SK-N-SH (cell line): ENCODE measurements around the gene ARHGEF4. TPM values are rescaled to one million over a fixed set of nuclear protein-coding genes. Genes with fewer than 3 reads are reported as not detected.

ENCODE experiments used
- CTCF ChIA-PET: fragments of 300-600, 350-600 bp; formaldehyde crosslinking; extraction: SDS; loops from one replicate; lab custom pipeline; 2021; lab: Yijun Ruan, JAX
- POLR2A ChIA-PET: fragments of 350-600 bp; sonication (Branson Sonifier 250); formaldehyde crosslinking; extraction: SDS; loops from one replicate; lab custom pipeline; 2020; ENCODE audit warnings: antibody characterized with exemption, inconsistent platforms; lab: Yijun Ruan, JAX
- DNase-seq: peaks from one replicate; pipeline ENCODE4 v3.0.0; 2012
- H2AFZ ChIP-seq: fragments of 200-600 bp; sonication (generic); 2 replicates; pipeline ENCODE4 v1.8.1; 2016; ENCODE audit warnings: antibody characterized with exemption, mild to moderate bottlenecking, low read depth
- H3F3A ChIP-seq: fragments of 200-600 bp; sonication (generic); replicated peaks from 2 replicates; pipeline ENCODE3; 2016; ENCODE audit warnings: antibody characterized with exemption, mild to moderate bottlenecking; ENCODE audit not compliant: insufficient read depth
- H3K27ac ChIP-seq, 2 experiments: fragments of 200-500 bp in 1 of 2; fragments of 200-600 bp in 1 of 2; sonication (Bioruptor generic) in 1 of 2; sonication (generic), shearing (Covaris generic) in 1 of 2; 2 replicates each; pipeline versions ENCODE4 v1.5.1 to v1.6.1; 2014 to 2016; ENCODE audit warnings: low read depth in 2 of 2, inconsistent platforms in 1 of 2, low read length in 1 of 2, mild to moderate bottlenecking in 1 of 2, mixed read lengths in 1 of 2
- H3K27me3 ChIP-seq: fragments of 200-600 bp; sonication (generic), shearing (Covaris generic); 2 replicates; pipeline ENCODE4 v1.6.1; 2016; ENCODE audit warnings: mixed run types; ENCODE audit not compliant: insufficient read depth
- H3K36me3 ChIP-seq, 2 experiments: fragments of 200-500 bp in 1 of 2; fragments of 200-600 bp in 1 of 2; sonication (Bioruptor generic) in 1 of 2; sonication (generic) in 1 of 2; replicated peaks in 1 of 2; 2 replicates each; pipeline versions ENCODE3 to v1.5.1; 2014 to 2016; ENCODE audit warnings: low read length in 1 of 2, mild to moderate bottlenecking in 1 of 2; ENCODE audit not compliant: insufficient read depth in 2 of 2, control insufficient read depth in 1 of 2
- H3K4me1 ChIP-seq, 2 experiments: fragments of 200-500 bp in 1 of 2; fragments of 200-600 bp in 1 of 2; sonication (Bioruptor generic) in 1 of 2; sonication (generic), shearing (Covaris generic) in 1 of 2; 2 replicates each; pipeline versions ENCODE4 v1.5.1 to v1.6.1; 2014 to 2016; ENCODE audit warnings: low read depth in 1 of 2, low read length in 1 of 2, mixed run types in 1 of 2; ENCODE audit not compliant: insufficient read depth in 2 of 2, control insufficient read depth in 1 of 2
- H3K4me2 ChIP-seq: fragments of 200-600 bp; sonication (generic), shearing (Covaris generic); 2 replicates; pipeline ENCODE4 v1.6.1; 2017; ENCODE audit warnings: mixed run types
- H3K4me3 ChIP-seq, 2 experiments: fragments of 200-500 bp in 1 of 2; fragments of 200-600 bp in 1 of 2; sonication (Bioruptor generic) in 1 of 2; sonication (generic), shearing (Covaris generic) in 1 of 2; 2 replicates each; pipeline versions ENCODE4 v1.5.1 to v1.8.1; 2014 to 2016; ENCODE audit warnings: low read depth in 2 of 2, inconsistent platforms in 1 of 2, low read length in 1 of 2, mild to moderate bottlenecking in 1 of 2, mixed read lengths in 1 of 2, moderate library complexity in 1 of 2
- H3K79me2 ChIP-seq: fragments of 200-600 bp; sonication (generic); 2 replicates; pipeline ENCODE4 v1.8.1; 2017; ENCODE audit warnings: mild to moderate bottlenecking; ENCODE audit not compliant: insufficient read depth
- H3K9ac ChIP-seq: fragments of 200-600 bp; sonication (generic); 2 replicates; pipeline ENCODE4 v1.6.1; 2017; ENCODE audit warnings: mixed run types
- H3K9me2 ChIP-seq: fragments of 200-600 bp; sonication (generic); 2 replicates; pipeline ENCODE4 v1.6.1; 2017; ENCODE audit warnings: mixed run types
- H3K9me3 ChIP-seq: fragments of 200-600 bp; sonication (generic); 2 replicates; pipeline ENCODE4 v1.6.1; 2017; ENCODE audit warnings: mixed run types, mild to moderate bottlenecking, moderate library complexity
- H4K20me1 ChIP-seq: fragments of 200-600 bp; sonication (generic); 2 replicates; pipeline ENCODE4 v1.6.1; 2017; ENCODE audit warnings: mild to moderate bottlenecking, mixed run types; ENCODE audit not compliant: insufficient read depth
- RXRA ChIP-seq: IDR thresholded peaks from 2 replicates; pipeline ENCODE4 v1.4.0; 2012; ENCODE audit warnings: low read depth, mild to moderate bottlenecking, borderline replicate concordance
- SIN3A ChIP-seq: IDR thresholded peaks from 2 replicates; pipeline ENCODE4 v1.6.1; 2012; ENCODE audit warnings: low read depth, mild to moderate bottlenecking, low read length, moderate library complexity, borderline replicate concordance
- WGBS: methylation state at CpG from one replicate; pipeline ENCODE4 v1.1.6; 2017; ENCODE audit warnings: low lambda C conversion rate; 5-methylcytosine and 5-hydroxymethylcytosine counted together
- polyA plus RNA-seq, 3 experiments: library from polyadenylated mRNA; depleted of rRNA; stranded (reverse); fragments of >200 nt; gene quantifications; 2 replicates each; pipeline ENCODE4 v1.2.3, GENCODE V29; 2012
- small RNA-seq, 7 experiments: library from RNA; depleted of rRNA; stranded (forward); fragments of <200 nt; gene quantifications; one replicate each; pipeline ENCODE3, GENCODE V24; 2012
- TF ChIP-seq, protein P1 (sequence below): fragments of 200-600 bp; sonication (generic); IDR thresholded peaks from 2 replicates; pipeline ENCODE4 v1.6.1; 2017; ENCODE audit warnings: antibody characterized with exemption, mild to moderate bottlenecking, moderate library complexity

The ARHGEF4 gene
- polyA plus RNA-seq, 1 of the 3 experiments (the other 2 are of a cell fraction), result 2.3 TPM

DNA sequence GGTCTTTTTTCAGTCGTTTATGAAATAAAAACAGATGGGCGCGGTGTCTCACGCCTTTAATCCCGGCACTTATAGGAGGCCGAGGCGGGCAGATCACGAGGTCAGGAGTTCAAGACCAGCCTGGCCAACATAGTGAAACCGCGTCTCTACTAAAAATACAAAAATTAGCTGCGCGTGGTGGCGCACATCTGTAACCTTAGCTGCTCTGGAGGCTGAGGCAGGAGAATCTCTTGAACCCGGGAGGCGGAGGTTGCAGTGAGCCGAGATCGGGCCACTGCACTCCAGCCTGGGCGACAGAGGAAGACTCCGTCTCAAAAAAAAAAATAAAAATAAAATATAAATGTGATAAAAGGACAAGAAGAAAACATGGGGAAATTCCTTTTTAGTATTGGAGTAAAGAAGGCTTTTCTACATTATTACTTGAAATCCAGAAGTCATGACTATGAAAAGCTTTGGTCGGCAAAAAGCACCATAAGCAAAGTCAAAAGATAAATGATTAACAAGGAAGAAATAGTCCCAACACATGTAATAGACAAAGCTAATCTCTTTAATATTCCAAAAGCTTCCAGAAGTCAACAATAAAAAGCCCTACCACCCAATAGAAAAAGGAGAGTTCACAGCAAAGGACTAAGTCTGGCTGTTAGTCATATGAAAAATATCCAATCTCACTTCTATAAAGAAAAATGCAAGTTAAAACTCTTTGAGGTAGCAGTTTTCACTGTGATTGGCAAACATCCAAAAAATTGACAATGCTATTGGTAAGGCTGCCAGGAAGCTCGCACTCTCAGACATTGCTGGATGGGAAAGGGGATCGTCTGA, 258.0 kb downstream of the ARHGEF4 start:
- Histone ChIP-seq H2AFZ (no peak overlapping the region), H3K9me3 (no peaks in the 10 kb centered on the region), H3K9me2 (no peaks in the 10 kb centered on the region), H4K20me1 (peaks cover 27% of the 10 kb centered on the region), H3K27me3 (no peaks in the 10 kb centered on the region), H3K27ac (no peak overlapping the region), H3K4me1 (0 out of 4 replicates have a peak, but pooled peaks cover 0 to 3% of the 10 kb centered on the region in 2 experiments), H3K79me2 (peaks cover 32% of the 10 kb centered on the region), H3K36me3 (peaks cover 0 to 11% of the 10 kb centered on the region in 2 experiments), H3F3A (peaks cover 11% of the 10 kb centered on the region), H3K4me3 (no peak overlapping the region; a peak in 1 of 4 replicates), H3K4me2 (peak overlapping the region; percentile 75)
- no peak for DNase-seq
- CTCF ChIA-PET, result interaction anchor here (0.9 kb wide), 1 partner anchor 9 kb away, joined by 4 read pairs; no protein-coding TSS in a partner anchor
- WGBS, result 80% methylated on average over 22 of the region's 22 CpGs
- TF ChIP-seq, protein P1, sequence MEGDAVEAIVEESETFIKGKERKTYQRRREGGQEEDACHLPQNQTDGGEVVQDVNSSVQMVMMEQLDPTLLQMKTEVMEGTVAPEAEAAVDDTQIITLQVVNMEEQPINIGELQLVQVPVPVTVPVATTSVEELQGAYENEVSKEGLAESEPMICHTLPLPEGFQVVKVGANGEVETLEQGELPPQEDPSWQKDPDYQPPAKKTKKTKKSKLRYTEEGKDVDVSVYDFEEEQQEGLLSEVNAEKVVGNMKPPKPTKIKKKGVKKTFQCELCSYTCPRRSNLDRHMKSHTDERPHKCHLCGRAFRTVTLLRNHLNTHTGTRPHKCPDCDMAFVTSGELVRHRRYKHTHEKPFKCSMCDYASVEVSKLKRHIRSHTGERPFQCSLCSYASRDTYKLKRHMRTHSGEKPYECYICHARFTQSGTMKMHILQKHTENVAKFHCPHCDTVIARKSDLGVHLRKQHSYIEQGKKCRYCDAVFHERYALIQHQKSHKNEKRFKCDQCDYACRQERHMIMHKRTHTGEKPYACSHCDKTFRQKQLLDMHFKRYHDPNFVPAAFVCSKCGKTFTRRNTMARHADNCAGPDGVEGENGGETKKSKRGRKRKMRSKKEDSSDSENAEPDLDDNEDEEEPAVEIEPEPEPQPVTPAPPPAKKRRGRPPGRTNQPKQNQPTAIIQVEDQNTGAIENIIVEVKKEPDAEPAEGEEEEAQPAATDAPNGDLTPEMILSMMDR, result no peak
- TF ChIP-seq SIN3A (no peak), RXRA (no peak)
- TF ChIP-seq, all 33 proteins: peak for 0
- POLR2A ChIA-PET, result no interaction called here
- H3K9ac ChIP-seq, result no peak overlapping the region

Small RNA genes within 50 kb of the gene (small RNA-seq; reads per million reads assigned to genes)
- gene RF00423, result 0 reads per million in 7 experiments

Other genes with a start within 250 kb of the ARHGEF4 start
- not detected in 2 replicates for gene CFC1, start 237.3 kb upstream of the ARHGEF4 start, polyA plus RNA-seq (2012; rRNA removed)
- not detected in 2 replicates for gene POTEJ, start 225.5 kb upstream of the ARHGEF4 start, polyA plus RNA-seq (2012; rRNA removed)
- not detected in 2 replicates for gene GPR148, start 107.8 kb upstream of the ARHGEF4 start, polyA plus RNA-seq (2012; rRNA removed)
- gene AMER3, start 81.4 kb upstream of the ARHGEF4 start, polyA plus RNA-seq (2012; rRNA removed), result under 0.01 and 0.03 TPM in 2 replicates